COR-L47 (cell line): ENCODE measurements around the gene CALN1.
"Not testable (repeated sequence)": the region's sequence is repeated elsewhere in the genome, so short reads cannot be mapped to it uniquely, and the experiment has no call there.

Experiments
- DNase-seq: peaks from one replicate; lab custom pipeline; 2025; lab: John Stamatoyannopoulos, UW

Gene CALN1

DNA sequence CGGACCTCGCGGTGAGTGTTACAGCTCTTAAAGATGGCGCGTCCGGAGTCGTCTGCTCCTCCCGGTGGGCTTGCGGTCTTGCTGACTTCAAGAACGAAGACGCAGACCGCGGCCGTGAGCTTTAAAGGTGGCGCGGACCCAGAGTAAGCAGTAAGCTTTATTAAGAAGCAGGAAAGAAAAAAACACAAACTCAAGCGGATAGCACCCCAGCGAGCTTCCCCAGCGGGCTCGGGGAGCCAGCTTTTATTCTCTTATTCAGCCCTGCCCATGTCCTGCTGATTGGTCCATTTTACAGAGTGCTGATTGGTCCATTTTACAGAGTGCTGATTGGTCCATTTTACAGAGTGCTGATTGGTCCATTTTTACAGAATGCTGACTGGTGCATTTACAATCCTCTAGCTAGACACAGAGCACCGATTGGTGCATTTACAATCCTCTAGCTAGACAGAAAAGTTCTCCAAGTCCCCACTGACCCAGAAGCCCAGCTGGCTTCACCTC, at the start of gene CALN1:
Gene CALN1 (minus strand): TSS at position 218 of the 498 bp plus-strand sequence.
- not testable (repeated sequence) for DNase-seq

DNA sequence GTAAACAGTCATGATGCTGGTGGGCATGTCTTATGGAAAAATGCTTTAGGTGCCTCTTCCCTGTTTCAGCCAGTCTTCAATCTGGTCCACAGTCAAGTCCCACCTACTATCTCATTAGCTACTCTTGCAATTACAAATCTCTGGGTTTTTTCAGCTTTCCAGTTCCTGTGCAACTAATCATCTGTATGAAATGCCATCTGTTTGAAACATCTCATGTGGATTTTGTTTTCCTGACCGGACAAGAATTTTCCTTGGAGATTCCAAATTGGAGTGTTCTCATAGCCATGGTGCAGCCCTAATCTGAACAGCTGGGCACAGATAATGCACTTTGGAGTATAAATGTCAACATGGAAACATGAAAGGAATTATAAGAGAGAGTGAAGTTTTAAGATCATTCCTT, 41.3 kb upstream of the CALN1 start:
- DNase-seq = no peak

DNA sequence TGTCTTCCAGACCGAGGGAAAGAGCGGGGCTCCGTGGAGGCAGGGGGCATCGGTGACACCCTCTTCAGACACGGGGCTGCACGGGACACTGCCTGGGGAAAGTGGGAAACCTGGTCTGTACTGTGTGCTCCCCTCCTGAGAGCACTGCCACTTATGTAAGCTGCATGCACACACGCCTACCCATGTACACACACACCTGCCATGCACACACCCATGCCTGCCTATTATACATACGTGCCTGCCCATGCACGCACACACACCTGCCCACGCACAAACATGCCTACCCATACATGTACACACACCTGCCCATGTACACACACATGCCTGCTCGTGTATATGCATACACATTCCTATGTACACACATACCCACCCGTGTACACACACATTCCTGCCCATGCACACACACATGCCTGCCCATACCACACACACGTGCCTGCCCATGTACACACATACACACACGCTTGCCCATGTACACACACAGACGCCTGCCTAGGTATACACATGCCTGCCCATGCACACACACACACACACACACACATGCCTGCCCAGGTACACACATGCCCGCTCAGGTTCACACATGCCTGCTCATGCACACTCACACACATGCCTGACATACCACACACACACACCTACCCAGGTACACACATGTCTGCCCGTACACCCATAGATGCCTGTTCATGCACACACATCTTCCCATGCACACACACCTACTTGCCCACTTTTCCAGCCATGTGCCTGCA, 35.5 kb upstream of the CALN1 start:
- no peak for DNase-seq

DNA sequence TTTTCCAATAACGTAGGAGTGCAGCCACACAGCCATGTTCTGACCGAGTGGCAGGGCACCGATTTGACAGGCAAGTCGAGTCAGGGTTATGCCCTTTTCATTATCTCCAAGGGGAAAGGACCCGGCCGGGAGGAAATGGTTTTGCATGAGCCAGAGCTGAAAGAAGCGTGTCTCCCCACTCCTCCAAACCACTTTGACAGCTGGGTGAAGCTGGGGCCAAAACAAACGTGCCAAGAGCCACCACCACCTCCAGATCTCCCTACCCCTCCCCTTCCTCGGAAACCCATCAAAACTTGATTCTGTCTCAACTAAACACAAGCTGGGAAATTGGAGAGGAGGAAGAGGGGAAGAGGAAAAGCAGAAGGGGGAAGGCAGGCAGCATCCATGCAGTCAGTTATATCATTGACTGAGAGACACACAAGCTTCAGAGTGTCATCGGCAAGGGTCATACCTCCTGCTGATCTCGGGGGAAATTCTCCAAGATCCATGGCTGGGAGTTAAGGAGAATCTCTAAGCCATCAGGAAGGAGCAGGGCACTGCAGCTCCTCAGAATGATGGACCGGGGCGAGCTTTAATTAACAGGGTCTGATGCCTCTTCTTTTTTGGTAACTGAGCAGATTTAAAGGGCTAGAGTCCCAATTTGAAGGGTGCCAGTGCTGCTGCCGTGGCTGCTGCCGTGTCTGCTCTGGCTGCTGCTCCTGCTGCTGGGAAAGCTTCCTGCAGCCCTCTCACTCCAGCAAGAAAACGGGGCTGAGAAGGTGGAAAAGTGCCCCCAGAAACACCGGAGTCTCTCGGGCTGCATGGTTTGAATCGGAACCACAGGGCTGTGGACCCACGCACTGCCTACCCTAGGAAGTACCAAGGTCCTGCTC, 34.7 kb upstream of the CALN1 start:
- DNase-seq = no peak

DNA sequence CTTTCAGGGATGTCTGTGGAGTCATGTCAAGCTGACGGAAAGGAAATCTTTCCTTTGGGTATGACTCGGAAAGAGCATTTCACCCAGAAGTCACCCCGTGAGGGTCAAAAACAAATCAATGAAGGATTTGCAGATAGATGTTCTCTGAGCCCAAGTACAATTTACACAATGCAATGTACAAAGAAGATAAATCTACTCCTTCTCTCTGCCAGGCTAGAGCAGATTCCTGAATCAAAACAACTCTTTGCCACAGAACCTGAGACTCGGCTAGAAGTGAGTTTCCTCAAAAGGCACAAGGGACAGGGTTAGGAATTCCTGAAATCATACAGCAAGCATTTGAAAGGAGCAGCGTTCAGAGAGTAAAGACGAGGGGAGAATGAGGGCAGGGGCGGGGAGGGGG, 34.0 kb upstream of the CALN1 start:
- DNase-seq = no peak

DNA sequence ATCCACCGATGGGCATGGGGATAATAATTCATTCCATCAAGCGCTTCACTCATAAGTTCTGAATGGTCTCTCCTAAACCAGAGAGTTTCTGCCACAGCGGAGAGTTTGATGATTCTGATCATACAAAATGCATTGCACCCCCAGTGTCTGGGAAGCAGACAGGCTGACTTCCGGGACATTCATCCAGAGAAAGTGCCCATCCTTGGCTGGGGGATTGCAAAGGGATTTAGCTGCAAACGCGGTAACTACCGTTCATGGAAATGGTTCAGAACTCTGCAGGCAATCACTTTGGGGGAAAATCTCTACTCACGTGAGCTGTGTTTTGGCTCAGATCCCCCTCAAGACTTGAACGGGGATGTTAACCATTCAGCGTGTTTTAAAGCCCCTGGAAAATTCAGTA, 33.4 kb upstream of the CALN1 start:
- DNase-seq = no peak

DNA sequence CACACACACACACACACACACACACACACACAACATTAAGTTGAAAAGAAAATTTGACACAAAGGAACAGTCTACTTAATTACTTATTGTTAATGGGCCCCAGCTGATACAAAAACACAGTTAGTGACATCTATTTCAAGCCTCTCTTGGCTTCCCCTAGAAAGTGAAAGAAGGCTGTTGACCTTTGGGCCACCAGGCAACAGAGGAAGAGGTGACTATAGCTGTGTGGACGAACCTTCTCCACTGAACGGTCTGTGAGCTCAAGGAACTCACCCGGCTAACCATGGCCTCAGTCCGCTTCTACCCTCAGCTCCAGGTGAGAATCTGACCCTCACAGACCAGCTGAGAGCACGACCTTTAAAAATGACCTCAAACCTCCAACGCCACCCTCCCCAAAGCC, 32.9 kb upstream of the CALN1 start:
- DNase-seq = no peak

DNA sequence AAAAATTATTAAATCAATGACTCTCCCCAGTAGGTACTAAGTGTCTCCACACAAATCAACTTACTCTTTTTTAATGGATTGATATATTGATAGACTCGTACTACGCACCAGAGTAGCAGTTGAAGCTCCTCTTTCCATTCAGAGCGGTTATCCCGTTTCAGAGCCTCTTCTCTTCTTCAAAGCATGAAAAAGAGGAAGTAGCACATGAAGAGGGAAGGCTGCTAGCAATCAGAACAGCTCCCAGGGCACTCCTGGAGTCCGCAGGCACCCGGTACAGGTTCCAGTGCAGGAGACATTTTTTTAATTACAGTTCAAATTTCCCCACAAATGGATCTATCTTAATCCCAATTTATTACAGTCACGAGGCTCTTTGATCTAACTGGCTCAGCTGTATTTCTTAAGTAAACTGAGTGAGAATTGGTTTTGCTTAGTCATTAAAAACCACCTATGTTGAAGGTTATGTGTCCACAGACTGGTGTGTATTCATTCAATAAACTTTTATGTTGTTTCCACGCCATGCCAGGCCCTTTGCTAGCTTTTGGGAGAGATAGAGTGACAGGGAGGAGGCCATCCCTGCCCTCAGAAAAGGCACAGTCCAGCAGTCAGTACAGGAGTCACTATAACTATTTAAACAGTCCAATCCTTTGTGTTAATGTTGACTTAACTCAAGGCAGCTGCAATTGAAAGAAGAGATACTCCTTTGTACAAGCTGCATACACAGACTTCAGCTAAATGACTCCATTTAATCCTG, 32.1 kb upstream of the CALN1 start:
- no peak for DNase-seq

DNA sequence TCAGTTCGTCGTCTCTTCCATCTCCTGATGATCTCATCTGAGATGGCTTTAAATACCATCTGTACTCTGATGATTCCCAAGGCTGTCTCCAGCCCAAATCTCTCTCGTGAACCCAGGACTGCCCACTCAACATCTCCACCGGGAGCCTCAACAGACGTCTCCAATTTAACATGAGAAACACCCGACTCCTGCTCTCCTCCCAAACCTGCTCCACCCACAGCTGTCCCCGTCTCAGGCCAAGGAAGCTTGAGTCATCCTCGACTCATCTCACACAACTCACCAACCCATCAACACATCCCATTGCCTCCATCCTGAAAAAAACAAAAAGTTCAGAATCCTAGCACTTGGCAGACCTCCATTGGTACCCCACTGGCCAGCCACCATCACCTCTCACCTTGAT, 29.7 kb upstream of the CALN1 start:
- DNase-seq = no peak

DNA sequence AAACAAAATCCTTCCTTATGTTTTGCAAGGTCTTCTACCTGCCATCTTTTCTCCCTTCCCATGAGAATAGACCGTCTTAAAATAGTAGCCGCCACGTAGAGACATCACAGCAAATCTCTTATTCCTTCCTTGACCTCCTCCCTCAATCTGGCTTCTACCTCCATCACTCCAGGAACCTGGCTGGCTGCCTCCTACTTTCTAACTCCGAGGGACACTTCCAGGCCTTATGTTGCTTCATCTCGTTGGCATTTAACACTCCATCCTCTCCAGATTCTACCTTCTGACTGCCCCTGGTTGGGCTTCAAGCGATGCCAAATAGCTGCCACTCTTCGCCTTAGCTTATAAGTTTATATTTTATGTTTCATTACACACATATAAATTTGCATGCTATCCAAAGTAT, 26.4 kb upstream of the CALN1 start:
- no peak for DNase-seq

DNA sequence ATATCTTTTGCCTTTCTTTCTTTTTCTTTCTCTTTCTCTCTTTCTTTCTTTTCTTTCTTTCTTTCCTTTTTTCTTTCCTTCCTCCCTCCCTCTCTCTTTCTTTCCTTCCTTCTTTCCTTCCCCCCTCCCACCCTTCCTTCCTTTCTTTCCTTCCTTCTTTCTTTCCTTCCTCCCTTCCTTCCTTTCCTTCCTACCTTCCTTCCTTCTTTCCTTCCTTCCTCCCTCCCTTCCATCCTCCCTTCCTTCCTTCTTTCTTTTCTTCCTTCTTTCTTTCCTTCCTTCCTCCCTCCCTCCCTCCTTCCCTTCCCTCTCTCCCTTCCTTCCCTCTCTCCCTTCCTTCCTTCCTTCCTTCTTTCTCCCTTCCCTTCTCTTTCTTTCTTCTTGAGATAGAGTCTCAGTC, 25.5 kb upstream of the CALN1 start:
- no peak for DNase-seq

DNA sequence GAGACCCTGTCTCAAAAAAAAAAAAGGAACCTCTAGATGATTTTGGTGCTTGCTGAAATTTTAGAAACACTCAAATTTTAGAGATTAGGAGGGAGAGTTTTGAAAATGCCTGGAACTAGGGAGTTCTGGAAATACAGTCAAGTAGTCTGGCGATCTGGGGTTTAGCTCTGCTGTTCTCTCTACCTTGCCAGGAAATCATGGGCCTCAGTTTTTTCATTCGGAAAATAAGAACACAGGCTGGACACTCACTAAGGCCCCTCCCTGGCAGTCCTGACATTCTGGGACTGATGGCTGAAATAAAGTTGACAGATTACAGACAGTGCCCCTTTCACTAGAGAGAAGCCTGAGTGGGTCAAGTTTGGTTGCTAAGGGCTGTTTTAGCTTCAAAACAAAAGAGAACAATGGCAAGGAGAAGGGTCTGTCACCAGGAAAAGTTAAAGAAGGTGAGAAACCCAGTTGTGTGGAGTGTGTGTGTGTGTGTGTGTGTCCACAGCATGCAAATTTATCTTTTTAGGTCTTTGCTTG, 25.0 kb upstream of the CALN1 start:
- no peak for DNase-seq

DNA sequence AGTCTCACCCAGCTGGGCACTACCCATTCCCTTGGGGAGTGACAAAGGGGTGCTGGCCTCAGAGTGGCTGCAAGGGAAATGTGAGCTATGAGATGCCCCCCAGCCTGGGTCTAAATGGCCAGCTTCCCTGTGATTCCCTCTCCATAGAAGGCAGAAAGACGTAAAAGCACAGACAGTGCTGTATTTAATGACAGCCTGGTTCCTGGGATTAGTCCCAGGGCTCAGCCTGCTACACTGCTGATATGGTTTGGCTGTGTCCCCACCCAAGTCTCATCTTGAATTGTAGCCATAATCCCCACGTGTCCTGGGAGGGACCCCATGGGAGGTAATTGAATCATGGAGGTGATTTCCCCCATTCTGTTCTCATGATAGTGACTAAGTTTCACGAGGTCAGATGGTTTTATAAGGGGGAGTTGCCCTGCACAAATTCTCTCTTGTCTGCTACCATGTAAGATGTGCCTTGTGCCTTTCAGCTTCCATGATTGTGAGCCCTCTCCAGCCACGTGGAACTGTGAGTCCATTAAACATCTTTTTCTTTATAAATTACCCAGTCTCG, 23.9 kb upstream of the CALN1 start:
- DNase-seq = no peak

DNA sequence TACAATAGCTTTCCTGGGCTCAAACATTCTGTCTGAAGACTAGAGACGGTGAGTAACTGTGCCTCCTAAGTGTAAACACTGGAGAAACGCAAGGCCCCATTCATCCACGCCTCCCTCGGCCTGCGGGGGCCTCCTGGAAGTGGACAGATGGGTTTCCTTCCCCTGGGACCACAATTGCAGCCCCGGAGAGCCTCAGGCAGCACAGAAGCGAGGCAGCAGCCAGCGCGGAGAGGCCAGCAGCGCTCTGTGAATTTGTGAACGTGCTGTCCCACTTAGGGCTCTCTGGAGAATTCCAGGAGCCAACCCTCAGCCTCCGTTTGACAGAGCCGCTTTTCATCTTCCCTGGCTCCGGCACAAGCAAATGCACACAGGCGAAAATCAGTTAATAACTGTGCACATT, 23.2 kb upstream of the CALN1 start:
- no peak for DNase-seq

DNA sequence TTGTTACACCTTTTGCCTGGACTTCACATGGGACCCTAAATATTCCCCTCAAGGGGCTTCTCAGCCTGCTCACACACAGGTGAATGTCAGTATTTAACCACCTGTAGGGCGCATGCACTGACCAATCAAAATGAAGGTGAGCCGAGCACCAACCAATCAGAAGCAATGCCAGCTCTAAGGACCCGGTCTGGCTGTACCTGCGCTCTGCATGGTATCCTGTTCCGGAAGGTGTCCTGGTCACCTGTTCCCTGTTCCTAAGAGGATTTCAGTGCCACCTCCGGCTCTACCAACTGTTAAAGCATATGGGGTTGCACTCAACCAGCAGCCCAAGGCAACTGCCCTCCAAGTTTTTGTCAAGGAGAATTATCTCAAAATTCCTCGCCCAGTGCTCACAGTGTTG, 18.4 kb upstream of the CALN1 start:
- no peak for DNase-seq

DNA sequence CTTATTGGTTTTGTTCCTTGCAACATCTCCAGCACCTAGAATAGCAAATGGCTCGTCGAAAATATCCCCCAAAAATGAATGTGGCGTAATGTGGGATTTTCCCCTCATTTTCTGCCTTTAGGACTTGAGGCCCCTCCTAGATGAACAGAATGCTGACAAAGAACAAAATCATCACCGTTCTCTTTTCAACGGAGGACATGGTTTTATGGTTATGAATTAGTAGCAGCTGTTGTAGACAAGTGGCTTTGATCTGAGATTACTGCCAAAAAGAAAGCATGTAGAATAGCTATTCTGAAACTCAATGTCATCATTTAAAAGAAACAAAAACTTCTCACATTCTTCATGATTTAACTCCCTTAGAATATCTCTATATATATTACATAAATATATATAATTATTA, 17.2 kb upstream of the CALN1 start:
- DNase-seq = no peak

DNA sequence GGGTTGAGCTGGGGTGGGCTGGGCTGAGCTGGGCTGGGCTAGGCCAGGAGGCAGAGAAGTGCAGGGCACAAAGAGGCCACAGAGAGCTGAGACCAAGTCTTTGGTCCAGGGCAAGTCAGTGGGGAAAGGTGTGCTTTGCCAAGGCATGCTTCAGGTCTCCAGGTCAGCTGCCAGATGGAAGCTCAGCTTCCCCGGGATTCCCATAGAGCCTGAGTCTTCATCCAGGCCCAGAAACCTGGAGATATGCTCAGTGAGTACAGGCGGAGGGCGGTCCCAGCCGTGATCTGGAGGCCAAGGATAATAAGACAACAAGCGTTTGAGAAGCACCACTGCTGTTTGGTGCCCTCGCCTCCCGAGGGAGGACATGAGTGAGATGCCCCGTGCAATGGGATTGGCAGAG, 4.7 kb upstream of the CALN1 start:
- DNase-seq = no peak

DNA sequence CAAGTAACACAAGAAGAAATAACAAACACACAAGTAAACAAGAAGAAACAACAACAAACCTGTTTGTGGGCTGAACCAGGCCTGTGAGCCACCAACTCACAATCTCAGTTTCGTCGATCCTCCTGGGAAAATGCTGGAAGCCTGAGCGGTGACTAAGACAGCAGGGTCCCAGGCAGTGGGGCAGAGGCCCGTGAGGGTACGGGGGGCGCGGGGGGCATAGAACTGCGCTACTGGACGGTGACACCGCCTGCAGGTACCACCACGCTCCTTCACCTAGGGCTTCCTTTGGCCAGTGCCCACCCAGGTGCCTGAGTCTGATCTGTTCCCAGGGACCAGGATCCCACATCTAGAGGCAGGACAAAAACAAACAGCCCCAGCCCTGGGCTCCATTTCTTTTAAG, 3.4 kb upstream of the CALN1 start:
- DNase-seq = no peak

DNA sequence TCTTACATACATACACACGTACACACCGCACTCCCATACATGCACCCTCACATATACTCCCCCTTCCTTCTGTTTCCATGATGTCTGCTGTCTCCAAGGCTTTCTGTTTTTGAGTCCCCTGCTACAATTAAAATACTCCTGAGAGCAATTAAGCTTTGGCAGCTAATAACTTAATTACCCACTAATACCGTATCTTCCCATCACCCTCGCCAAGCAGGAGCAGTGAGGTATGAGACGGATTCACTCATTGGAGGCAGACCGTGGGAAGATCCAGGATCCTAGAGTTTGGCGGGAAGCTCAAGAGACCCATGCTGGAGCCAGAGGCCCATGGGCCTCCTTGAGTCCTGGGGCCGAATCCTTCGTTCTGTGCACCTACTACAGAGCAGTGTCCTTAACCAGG, 1.7 kb upstream of the CALN1 start:
- no peak for DNase-seq

DNA sequence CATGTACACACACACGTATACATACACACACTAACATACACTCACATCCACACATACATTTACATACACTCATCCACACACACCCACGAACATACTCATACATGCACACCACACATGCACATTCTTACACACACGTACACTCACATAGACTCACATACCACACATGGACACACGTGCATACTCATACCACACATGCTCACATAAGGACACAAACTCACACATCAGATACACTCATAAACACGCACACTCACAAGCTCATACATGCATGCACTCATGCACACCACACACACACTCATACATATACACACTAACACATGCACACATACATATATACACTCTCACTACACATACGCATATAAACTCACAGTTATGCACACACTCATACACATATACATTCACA, 1.2 kb upstream of the CALN1 start:
- DNase-seq = no peak

DNA sequence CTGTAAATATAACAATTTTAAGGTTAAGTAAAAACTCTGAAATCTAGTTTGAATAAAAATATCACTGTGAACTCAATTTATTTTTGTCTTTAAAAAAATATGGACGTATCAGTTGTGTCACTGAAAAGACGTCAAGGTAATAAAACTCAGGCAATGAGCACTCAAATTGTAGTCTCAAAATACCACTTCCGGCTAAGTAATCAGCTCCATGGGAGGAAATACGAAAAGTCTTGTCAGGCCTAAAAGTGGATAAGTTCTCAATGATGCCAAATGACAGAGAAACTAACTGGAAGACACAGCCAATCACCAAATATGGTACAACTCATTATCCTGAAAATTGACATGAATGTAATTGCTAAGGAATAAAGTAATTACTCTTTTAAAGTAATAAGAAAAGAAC, 719 bp downstream of the CALN1 start:
- DNase-seq = no peak

DNA sequence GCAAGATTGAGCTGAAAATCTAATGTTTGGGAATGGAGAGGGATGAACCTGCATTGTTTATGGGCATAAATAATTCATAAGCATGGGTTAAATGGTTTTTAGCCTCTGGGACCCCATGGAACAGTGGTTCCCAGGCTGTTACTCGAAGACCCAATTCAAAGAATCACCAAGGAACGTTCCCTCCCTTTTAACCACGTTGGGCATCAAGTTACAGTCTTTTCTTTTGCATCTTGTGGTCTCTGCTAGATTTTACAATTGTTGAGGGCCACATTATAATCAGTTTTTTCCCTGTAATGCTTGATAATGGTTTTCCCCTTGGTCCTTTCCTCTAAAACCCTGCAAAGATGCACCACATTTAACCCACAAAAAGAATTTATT, 2.5 kb downstream of the CALN1 start:
- no peak for DNase-seq
